Activated naive CD8-positive, alpha-beta T cell (primary cell): ENCODE data around the gene DISC1.

Source experiments
- H3K27ac Mint-ChIP-seq: one replicate; pipeline ENCODE4 v1.8.0; 2021; ENCODE audit warnings: mixed read lengths
- H3K27me3 Mint-ChIP-seq: one replicate; pipeline ENCODE4 v1.8.0; 2021; ENCODE audit warnings: mixed read lengths
- H3K36me3 Mint-ChIP-seq: one replicate; pipeline ENCODE4 v1.8.0; 2021; ENCODE audit warnings: mixed read lengths
- H3K4me1 Mint-ChIP-seq: one replicate; pipeline ENCODE4 v1.8.0; 2021; ENCODE audit warnings: low read depth, mixed read lengths
- H3K4me3 Mint-ChIP-seq: one replicate; pipeline ENCODE4 v1.8.0; 2021; ENCODE audit warnings: mild to moderate bottlenecking, mixed read lengths
- H3K9me3 Mint-ChIP-seq: one replicate; pipeline ENCODE4 v1.8.0; 2021; ENCODE audit warnings: low read depth, mixed read lengths

DISC1 gene

DNA sequence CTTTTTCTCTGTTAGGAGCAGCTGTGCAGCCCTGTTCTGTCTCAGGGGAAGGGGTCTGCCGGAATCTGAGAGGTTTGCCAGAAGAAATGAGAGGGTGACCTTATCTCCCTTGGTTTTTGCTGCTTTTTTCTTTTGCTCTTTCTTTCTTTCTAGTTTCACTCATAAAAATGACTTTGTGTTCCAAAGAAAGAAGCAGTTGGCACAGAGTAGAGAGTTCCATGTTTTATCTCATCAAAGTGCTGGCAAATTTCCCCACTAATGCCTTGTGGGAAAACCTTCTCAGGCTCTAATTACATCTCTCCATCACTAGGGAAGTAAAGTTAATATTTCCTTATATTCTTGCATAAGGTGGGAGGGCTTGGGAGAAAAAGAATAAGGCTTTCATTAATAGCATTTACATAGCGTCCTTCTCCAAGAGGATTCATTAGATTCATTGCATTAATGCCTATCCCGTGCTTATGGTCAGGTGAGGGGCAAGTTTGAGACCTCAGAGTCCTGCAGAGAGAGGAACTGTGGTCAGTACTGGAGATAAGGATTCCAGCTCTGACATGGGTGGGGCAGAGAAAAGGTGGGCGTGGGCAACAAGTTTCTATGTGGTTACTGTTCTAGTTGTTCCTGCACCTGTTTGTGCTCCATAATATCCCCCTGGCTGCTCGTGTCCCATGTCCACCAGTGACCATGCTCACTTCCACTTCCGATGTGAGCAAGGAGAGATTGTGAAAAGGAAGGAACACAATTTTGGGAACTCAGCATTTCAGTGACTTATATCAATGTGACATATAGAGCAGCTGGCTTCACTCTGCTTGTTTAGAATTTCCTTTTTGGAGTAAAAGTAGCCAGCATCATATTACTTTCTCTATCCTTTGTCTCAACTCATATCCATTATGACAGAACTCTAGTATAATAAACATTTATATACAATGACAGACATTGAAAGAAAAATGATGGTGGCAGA, 79.5 kb downstream of the DISC1 start:
- Mint-ChIP-seq H3K27me3 (no peaks in the 10 kb centered on the region), H3K4me3 (no peak overlapping the region), H3K36me3 (peaks cover 38% of the 10 kb centered on the region), H3K27ac (no peak overlapping the region), H3K9me3 (no peaks in the 10 kb centered on the region), H3K4me1 (no peaks in the 10 kb centered on the region)

DNA sequence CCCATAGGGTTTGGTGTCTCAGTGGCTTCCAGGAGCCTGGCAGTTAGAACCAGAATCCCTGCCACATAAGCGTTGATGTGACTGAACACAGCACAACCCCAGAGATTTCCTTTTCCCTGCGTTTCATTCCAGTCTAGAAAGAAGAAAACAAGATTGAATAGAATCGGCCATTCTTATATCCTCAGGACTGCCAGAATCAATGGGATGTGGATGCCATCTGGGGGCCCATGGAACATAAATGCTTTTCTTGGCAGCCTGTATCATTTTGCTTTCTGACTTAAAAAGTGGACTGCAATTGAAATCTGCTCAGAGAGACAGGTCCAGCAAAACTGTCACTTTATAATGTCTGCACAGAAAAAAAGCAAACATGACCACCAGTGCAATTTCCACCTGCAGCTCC, 80.3 kb downstream of the DISC1 start:
- Mint-ChIP-seq H3K27me3 (no peaks in the 10 kb centered on the region), H3K27ac (no peak overlapping the region), H3K4me1 (no peaks in the 10 kb centered on the region), H3K9me3 (no peaks in the 10 kb centered on the region), H3K36me3 (peaks cover 38% of the 10 kb centered on the region), H3K4me3 (no peak overlapping the region)

DNA sequence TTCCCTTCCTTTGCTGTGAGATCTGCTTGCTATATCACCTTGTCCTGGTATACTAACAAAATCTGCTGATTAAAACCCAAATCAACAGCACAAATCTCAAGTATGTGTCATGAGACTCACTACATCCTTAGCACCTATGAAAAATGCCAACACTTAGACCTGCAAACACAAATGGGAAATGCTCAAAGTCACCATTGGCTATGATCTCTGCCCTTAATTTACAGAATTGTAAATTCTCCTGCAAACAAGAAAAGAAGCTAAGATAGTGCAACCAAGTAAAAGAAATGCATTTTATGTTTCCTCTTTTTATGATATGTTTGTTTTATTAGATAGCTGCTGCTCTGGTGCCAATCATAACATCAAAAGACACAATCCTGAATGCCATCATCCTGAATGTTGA, 80.8 kb downstream of the DISC1 start:
- Mint-ChIP-seq H3K36me3 (peaks cover 33% of the 10 kb centered on the region), H3K9me3 (no peaks in the 10 kb centered on the region), H3K4me3 (no peak overlapping the region), H3K4me1 (no peaks in the 10 kb centered on the region), H3K27ac (no peak overlapping the region), H3K27me3 (no peaks in the 10 kb centered on the region)

DNA sequence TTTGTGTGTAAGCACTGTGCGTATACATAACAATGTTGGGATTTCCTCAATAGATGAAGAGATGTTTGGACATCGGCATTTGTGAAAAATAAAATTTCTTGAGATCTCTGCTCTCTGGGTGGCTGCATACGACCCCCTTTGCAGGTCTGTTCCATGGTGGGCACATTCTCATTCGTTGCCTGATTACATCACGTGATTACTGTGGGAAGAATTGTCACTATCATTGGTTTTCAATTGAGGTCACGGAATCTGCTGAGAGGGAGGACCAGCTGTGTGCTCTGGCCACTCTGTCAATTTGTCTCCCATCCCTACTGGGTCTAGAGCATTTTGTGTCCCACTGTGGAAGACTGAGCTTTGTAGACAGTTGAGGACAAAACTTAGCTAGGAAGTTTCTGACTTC, 81.8 kb downstream of the DISC1 start:
- peaks cover 34% of the 10 kb centered on the region for H3K36me3 Mint-ChIP-seq
- peaks cover 8% of the 10 kb centered on the region for H3K9me3 Mint-ChIP-seq
- no peaks in the 10 kb centered on the region for H3K4me1 Mint-ChIP-seq
- H3K27ac Mint-ChIP-seq: no peak overlapping the region
- no peak overlapping the region for H3K4me3 Mint-ChIP-seq
- H3K27me3 Mint-ChIP-seq: no peaks in the 10 kb centered on the region

DNA sequence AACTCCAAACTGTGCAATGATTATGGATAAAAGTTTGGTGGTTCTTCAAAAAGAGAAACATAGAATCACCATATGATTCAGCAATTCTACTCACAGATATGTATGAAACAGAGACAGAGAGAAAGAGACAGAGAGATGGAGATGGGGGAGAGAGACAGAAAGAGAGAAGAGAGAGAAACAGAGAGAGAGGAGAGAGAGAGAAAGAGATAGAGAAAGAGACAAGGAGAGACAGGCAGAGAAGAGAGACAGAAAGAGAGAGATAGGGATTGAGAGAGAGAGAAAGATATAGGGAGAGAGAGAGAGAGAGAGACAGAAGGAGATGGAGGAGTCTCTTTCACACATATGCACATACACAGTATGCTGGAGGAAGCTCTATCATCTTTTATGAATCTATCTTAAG, 87.8 kb downstream of the DISC1 start:
- Mint-ChIP-seq H3K4me3 (no peak overlapping the region), H3K27me3 (no peaks in the 10 kb centered on the region), H3K36me3 (peaks cover 27% of the 10 kb centered on the region), H3K4me1 (no peaks in the 10 kb centered on the region), H3K27ac (no peak overlapping the region), H3K9me3 (peaks cover 8% of the 10 kb centered on the region)

DNA sequence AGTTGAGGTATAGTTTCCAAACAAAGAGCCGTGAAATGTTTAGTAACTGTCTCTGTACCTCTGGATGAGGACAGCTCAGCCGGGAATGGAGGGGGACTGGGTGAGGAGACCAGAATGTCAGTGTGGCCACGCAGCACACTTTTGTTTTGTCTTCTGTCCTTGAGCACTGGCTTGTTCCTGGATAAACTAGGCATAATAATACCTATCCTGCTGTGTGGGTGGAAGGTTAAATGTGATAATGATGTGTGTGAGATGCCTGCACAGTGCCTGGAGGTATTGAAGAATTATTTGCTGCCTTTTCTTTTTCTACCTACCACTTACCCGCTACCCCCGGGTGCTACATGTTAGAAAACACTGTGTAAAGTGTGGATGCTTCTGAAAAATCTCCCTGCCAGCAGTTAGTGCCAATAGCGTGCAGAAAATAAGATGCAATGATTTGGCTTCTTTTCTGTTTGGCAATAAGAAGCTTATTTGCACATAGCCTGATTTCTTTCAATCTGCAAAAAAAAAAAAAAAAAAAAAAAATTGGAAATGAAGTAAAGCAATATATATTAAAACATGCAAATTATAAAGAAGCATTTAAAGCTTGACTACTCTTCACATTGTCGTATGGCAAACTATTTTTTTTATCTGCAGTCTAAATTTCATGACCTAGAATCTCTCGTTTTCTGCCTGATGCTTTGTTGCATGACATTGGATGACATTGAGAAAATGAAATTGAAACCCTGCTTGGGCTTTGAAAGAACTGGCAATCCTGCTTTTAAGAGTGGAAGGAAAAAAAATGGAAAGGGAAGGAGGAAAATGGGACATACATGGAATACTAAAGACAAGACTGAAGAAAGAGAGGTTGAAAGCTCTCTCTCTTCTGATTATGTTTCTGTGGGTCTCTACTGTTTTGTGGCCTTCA, 89.5 kb downstream of the DISC1 start:
- H3K27ac Mint-ChIP-seq: no peak overlapping the region
- no peak overlapping the region for H3K4me3 Mint-ChIP-seq
- H3K27me3 Mint-ChIP-seq: no peaks in the 10 kb centered on the region
- peaks cover 8% of the 10 kb centered on the region for H3K9me3 Mint-ChIP-seq
- peaks cover 22% of the 10 kb centered on the region for H3K36me3 Mint-ChIP-seq
- H3K4me1 Mint-ChIP-seq: no peaks in the 10 kb centered on the region

DNA sequence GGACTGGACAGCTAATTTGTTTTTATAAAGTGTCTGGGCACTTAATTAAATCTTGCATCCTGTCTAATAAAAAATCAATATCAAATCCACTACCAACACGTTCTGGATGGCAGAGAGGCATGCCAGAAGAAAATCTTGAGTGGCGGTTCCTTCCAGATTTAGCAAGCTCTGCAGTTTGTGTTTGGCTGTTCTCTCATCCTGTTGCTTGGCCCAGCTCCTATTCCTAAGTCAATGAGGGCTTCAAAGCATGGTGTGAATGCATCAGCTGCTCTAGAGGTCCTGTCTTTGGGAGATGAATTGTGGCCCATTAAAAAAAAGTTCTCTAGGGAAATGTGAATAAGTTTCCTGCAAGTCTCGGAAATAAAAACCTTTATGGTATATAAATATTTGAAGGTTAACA, 90.3 kb downstream of the DISC1 start:
- Mint-ChIP-seq H3K4me3 (no peak overlapping the region), H3K27me3 (no peaks in the 10 kb centered on the region), H3K36me3 (peaks cover 20% of the 10 kb centered on the region), H3K27ac (no peak overlapping the region), H3K4me1 (no peaks in the 10 kb centered on the region), H3K9me3 (peaks cover 8% of the 10 kb centered on the region)

DNA sequence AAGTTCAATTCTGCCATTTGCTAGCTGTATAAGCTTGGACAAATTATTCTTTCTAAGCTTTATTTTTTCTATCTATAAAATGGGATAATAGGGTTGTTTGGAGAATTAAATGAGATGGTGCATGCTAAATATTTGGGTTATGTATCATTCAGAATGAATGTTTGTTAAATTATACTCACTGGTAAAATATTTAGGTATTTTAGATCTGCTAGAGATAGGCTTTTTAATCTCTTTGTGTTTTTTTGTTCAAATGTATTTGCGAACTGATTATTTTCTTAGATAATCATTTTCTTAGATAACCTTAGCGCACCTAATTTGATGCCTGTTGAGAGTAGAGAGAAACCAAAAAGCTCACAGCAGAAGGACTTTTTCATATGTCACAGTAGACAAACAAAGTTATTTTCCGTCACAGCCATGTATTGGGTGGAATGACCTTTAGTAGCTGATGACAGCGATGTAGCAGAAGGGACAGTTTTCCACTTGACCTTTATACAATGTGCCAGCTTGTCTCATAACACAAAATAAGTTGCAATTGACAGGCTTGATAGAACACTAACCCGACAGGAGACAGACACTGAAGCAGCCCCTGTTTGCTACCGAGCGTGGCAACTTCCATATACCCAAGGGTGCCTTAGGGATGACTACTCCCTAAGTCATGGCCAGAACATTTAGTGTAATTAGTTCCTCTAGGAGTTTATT, 93.0 kb downstream of the DISC1 start:
- Mint-ChIP-seq H3K4me3 (no peak overlapping the region), H3K9me3 (no peaks in the 10 kb centered on the region), H3K27ac (no peak overlapping the region), H3K36me3 (peaks cover 17% of the 10 kb centered on the region), H3K4me1 (peaks cover 2% of the 10 kb centered on the region), H3K27me3 (no peaks in the 10 kb centered on the region)

DNA sequence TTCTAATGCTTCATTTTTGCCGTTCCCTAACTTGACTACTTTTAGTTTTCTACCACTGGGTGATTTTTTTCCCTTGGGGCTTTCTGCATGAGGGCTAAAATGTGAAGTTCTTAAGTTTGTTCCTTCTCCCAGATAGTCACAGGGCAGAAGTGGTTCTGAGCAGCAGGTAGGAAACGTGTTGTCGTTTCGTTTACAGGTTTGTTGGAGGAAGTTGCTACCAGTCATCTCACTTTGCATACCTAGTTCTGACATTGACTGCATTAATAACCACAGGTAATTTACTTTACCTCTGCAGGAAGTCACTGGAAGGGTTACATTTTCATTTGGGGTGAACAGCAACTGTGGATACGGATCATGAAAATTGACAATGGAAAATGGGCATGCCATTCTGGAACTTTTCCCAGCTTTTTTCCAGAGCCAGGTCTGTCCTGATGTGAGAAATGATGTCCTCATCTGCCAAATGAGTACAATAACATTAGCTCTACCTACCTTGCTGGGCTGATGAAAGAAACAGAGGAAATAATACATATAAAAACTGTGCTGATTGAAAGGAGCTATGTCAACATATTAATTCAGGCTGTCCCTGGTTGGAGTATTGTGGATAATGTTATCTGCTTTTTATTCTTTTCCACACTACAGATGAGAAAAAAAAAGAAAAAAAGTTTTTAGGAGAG, 94.2 kb downstream of the DISC1 start:
- Mint-ChIP-seq H3K4me3 (no peak overlapping the region), H3K9me3 (no peaks in the 10 kb centered on the region), H3K4me1 (peaks cover 2% of the 10 kb centered on the region), H3K27ac (no peak overlapping the region), H3K36me3 (peaks cover 18% of the 10 kb centered on the region), H3K27me3 (no peaks in the 10 kb centered on the region)

DNA sequence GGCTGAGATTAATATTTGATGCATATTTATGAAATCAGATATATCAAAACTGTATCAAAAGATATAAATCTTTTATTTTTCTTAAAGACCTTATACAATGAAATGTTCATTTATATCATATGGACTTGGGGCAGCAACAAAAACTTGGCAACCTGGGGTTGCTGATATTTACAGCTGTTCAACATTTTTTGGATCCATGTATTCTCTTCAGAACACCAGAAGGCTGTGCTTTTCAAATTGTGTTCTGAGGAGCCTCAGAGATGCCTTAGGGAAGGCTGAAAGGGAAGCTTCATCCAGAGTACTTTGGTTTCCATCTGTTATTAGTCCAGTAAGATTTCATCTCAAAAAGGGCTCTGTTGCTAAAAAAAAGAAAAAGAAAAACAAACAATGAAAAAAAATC, 94.8 kb downstream of the DISC1 start:
- Mint-ChIP-seq H3K27me3 (no peaks in the 10 kb centered on the region), H3K36me3 (peaks cover 17% of the 10 kb centered on the region), H3K4me3 (no peak overlapping the region), H3K27ac (no peak overlapping the region), H3K9me3 (no peaks in the 10 kb centered on the region), H3K4me1 (peaks cover 2% of the 10 kb centered on the region)

DNA sequence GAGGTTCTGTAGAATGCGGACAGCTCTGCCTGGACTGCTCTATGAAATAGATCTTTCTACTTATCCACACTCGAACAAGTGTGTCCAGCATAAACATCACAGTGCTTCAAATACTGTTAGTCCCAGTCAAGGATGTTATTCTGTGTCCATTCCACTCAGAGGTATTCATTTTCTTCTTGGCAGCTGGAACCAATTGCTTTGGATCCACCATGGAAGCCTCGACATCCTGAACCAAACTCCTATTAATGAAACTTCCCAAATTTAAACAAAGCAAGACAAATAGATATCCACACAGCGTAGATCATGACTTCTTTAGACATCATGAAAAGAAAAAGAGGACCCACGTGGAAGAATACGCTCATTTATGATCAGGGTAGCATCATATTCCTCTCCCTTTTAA, 95.8 kb downstream of the DISC1 start:
- Mint-ChIP-seq H3K4me3 (no peak overlapping the region), H3K27ac (no peak overlapping the region), H3K9me3 (no peaks in the 10 kb centered on the region), H3K27me3 (no peaks in the 10 kb centered on the region), H3K4me1 (peaks cover 2% of the 10 kb centered on the region), H3K36me3 (peaks cover 20% of the 10 kb centered on the region)

DNA sequence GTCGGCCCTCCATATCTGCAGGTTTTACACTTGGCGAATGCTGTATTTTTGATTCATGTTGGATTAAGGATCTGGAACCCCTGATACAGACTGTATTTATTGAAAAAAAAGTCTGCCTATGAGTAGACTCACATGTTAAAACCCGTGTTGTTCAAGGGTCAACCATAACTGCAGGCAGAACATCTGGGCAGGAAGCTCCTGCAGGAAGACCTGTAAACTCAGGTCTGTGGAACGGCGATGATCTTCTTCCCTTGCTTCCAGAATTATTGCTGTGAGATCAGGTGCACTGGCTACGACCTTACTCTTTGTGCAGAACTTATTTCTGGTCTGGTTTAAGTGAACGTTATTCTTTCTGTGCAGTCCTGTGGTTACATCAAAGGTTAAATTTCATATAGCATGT, 96.6 kb downstream of the DISC1 start:
- H3K36me3 Mint-ChIP-seq: peaks cover 20% of the 10 kb centered on the region
- H3K27me3 Mint-ChIP-seq: no peaks in the 10 kb centered on the region
- H3K4me1 Mint-ChIP-seq: peaks cover 2% of the 10 kb centered on the region
- H3K9me3 Mint-ChIP-seq: no peaks in the 10 kb centered on the region
- no peak overlapping the region for H3K27ac Mint-ChIP-seq
- no peak overlapping the region for H3K4me3 Mint-ChIP-seq

DNA sequence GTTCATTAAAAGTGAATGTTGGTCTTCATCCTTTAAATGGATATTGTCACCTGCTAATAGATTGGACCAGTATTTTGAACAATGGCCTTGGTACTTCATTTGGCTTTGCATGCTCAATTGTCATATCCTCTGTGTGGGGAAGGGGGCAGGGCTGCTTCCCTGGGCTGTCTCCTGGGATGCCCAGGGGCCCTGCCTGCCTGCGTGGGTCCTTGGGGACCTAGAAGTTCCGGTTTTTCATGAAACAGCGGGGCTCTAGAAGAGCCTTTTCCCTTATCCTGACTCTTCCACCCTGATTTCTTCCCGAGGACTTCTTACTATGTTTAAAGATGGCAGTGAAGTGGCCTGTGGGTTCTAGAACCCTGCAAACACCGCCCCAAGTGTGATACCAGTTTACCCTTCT, 97.5 kb downstream of the DISC1 start:
- Mint-ChIP-seq H3K36me3 (peaks cover 20% of the 10 kb centered on the region), H3K27ac (no peak overlapping the region), H3K9me3 (no peaks in the 10 kb centered on the region), H3K27me3 (no peaks in the 10 kb centered on the region), H3K4me1 (peaks cover 2% of the 10 kb centered on the region), H3K4me3 (no peak overlapping the region)

DNA sequence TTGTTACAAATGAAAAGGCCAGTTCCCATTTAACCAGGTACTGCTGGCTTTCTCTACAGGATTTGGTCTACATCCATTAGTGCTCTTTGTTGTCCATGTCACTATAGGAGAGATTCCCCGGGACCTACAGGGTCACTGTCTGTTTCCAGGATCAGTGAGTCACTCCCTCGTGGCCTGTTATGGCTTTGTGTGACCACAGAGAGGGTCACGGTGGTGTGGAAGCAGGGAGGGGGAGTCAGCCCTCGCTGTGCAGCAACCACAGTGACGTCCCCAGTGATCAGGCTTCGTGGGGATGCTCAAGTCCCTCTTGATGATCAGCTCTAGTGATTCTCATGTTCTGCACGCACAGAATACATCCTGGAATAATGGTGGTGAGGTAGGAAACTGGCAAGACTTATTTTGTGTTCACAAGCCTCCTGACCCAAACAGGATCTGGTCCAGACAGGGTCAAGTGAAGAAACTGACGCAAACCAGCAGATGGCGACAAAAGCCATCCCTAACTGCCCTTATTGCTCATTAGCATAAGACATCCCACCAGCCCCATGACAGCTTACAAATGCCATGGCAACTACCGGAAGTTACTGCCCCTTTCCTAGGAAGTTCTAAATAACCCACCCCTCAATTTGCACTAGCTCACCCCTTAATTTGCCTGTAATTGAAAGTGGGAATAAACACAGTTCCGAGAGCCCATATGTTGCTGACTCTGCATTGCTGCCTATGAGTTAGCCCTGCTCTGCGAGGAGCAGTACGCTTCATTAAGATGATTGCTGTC, 98.5 kb downstream of the DISC1 start:
- H3K27me3 Mint-ChIP-seq: no peaks in the 10 kb centered on the region
- H3K4me1 Mint-ChIP-seq: peaks cover 2% of the 10 kb centered on the region
- H3K4me3 Mint-ChIP-seq: no peak overlapping the region
- no peaks in the 10 kb centered on the region for H3K9me3 Mint-ChIP-seq
- H3K36me3 Mint-ChIP-seq: peaks cover 20% of the 10 kb centered on the region
- no peak overlapping the region for H3K27ac Mint-ChIP-seq
